ENCODE measurements around the gene RFX2. TPM values are rescaled to one million over a fixed set of nuclear protein-coding genes. Genes with fewer than 3 reads are reported as not detected.

RFX2 gene
- total RNA-seq, 1 experiment from 2014 or later: 4.6 TPM

DNA sequence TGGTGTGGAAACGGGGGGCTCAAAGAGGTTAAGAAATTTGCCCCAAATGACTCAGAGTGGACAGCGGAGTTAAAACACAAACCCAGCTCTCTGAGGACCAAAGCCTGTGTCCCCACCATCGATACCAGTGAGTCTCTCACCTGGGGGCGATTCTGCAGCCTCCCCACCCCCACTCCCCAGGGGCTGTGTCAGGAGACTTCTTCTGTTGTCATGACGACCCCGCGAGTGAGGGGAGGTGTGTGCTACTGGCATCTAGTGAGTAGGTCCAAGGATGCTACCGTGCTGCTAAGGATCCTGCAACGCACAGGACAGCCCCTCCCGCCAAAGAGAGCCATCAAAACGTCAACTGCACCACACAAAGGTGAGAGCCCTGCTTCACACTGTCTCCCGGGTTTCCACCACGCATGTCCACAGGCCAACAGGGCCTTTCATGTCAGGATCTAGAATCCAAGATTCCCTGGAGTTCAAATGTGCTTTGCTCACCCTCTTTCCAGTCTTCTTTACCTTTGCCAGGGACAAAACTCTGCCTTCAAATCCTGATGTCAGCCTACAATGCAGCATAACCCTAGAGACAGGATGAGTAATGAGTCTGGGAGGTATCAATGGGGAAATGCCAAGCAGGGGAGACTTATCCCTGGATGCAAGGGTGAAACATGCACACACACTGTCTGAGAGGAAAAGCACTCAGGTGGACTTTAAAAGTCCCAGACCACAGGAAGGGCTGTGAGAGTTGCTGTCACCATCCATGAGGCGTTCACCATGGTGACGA lies 136.2 kb downstream of the RFX2 start:
- CTCF ChIA-PET: interaction anchor here (1.0 kb wide), 1 partner anchor 14 kb away, joined by 3 read pairs; no protein-coding TSS in a partner anchor
- POLR2A ChIA-PET: no interaction called here
- 0 out of 2 replicates have a peak overlapping the region, but pooled peaks have one; percentile 57 for H3K27ac Mint-ChIP-seq
- no peaks in the 10 kb centered on the region for H3K9me3 Mint-ChIP-seq
- H3K27me3 Mint-ChIP-seq (ENCODE audit: low read depth): peaks cover 5% of the 10 kb centered on the region; the same call in 1 of the 2 replicates
- no peak for ATAC-seq
- TF ChIP-seq, protein P1, sequence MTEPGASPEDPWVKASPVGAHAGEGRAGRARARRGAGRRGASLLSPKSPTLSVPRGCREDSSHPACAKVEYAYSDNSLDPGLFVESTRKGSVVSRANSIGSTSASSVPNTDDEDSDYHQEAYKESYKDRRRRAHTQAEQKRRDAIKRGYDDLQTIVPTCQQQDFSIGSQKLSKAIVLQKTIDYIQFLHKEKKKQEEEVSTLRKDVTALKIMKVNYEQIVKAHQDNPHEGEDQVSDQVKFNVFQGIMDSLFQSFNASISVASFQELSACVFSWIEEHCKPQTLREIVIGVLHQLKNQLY (CRISPR knock-in tag; IDR thresholded peaks at IDR 0.05): no peak
- TF ChIP-seq, protein P2, sequence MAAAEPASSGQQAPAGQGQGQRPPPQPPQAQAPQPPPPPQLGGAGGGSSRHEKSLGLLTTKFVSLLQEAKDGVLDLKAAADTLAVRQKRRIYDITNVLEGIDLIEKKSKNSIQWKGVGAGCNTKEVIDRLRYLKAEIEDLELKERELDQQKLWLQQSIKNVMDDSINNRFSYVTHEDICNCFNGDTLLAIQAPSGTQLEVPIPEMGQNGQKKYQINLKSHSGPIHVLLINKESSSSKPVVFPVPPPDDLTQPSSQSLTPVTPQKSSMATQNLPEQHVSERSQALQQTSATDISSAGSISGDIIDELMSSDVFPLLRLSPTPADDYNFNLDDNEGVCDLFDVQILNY (CRISPR knock-in tag; IDR thresholded peaks at IDR 0.05): no peak
- TF ChIP-seq MXD4 (CRISPR knock-in tag; IDR thresholded peaks at IDR 0.05; ENCODE audit: borderline replicate concordance) (no peak), FOXJ3 (CRISPR knock-in tag; IDR thresholded peaks at IDR 0.05; ENCODE audit: borderline replicate concordance) (no peak)
- no peak for DNase-seq (ENCODE audit: low spot score)
- H3K4me1 Mint-ChIP-seq: peaks cover 31% of the 10 kb centered on the region
- H3K36me3 Mint-ChIP-seq: peaks cover 18% of the 10 kb centered on the region; the same call in 1 of the 2 replicates
- H3K4me3 Mint-ChIP-seq: no peak overlapping the region

DNA sequence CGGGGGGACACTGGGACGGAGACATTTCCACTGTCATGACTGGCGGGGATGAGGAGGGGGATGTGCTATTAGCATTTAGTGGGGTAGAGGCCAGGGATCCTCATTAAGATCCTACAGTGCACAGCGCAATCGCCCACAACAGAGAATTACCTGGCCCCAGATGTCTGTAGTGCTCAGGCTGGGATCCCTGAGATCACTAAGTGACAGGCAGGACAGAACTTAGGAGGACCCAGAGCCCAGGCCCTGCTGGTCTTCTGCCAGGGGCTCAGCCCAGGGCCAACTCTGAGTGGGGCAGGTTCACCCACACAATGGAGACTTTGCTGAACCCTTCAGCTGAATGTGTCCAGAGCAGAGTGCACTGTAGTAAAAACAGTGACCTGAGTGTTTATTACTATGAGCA lies 136.9 kb downstream of the RFX2 start:
- CTCF ChIA-PET: no interaction called here
- peaks cover 37% of the 10 kb centered on the region for H3K4me1 Mint-ChIP-seq
- H3K27ac Mint-ChIP-seq: no peak overlapping the region
- H3K9me3 Mint-ChIP-seq: no peaks in the 10 kb centered on the region
- TF ChIP-seq, protein P3, sequence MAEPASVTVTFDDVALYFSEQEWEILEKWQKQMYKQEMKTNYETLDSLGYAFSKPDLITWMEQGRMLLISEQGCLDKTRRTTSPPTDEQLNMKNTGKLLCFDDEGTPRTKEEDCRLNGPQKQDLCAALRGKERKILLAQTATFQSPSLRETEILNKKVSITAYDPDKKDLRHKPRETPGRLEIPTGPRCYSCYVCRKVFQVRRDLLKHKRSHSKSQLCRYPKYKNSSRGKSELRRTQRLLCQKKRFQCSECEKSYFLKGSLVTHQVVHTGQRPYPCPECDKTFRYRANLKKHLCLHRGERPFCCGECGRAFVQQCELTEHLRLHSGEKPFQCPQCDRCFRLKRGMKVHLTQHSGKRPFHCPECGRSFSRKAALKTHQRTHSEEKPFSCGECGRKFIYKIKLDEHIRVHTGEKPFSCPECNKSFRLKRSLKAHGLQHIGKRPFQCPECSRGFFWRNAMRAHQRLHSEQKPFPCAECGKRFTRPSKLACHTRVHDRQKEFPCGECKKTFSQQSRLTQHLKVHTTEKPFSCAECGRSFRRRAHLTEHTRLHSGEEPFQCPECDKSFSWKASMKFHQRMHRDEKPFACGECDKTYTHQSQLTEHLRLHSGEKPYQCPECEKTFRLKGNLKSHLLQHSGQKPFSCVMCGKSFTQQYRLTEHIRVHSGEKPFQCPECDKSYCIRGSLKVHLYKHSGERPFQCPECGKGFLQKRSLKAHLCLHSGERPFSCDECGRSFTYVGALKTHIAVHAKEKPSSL (CRISPR knock-in tag; conservative IDR thresholded peaks at IDR 0.05): no peak
- no peak for TF ChIP-seq SMAD3 (CRISPR knock-in tag; IDR thresholded peaks at IDR 0.05; ENCODE audit: borderline replicate concordance)
- TF ChIP-seq CREM (CRISPR knock-in tag; IDR thresholded peaks at IDR 0.05): no peak
- no peak for TF ChIP-seq ZNF416 (CRISPR knock-in tag; IDR thresholded peaks at IDR 0.05)
- TF ChIP-seq, protein P4, sequence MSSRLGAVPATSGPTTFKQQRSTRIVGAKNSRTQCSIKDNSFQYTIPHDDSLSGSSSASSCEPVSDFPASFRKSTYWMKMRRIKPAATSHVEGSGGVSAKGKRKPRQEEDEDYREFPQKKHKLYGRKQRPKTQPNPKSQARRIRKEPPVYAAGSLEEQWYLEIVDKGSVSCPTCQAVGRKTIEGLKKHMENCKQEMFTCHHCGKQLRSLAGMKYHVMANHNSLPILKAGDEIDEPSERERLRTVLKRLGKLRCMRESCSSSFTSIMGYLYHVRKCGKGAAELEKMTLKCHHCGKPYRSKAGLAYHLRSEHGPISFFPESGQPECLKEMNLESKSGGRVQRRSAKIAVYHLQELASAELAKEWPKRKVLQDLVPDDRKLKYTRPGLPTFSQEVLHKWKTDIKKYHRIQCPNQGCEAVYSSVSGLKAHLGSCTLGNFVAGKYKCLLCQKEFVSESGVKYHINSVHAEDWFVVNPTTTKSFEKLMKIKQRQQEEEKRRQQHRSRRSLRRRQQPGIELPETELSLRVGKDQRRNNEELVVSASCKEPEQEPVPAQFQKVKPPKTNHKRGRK (CRISPR knock-in tag; IDR thresholded peaks at IDR 0.05; ENCODE audit: borderline replicate concordance): no peak
- TF ChIP-seq, protein P5, sequence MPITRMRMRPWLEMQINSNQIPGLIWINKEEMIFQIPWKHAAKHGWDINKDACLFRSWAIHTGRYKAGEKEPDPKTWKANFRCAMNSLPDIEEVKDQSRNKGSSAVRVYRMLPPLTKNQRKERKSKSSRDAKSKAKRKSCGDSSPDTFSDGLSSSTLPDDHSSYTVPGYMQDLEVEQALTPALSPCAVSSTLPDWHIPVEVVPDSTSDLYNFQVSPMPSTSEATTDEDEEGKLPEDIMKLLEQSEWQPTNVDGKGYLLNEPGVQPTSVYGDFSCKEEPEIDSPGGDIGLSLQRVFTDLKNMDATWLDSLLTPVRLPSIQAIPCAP (CRISPR knock-in tag; IDR thresholded peaks at IDR 0.05): no peak
- TF ChIP-seq TCF7 (CRISPR knock-in tag; IDR thresholded peaks at IDR 0.05; ENCODE audit: low read depth): no peak
- TF ChIP-seq, protein P6, sequence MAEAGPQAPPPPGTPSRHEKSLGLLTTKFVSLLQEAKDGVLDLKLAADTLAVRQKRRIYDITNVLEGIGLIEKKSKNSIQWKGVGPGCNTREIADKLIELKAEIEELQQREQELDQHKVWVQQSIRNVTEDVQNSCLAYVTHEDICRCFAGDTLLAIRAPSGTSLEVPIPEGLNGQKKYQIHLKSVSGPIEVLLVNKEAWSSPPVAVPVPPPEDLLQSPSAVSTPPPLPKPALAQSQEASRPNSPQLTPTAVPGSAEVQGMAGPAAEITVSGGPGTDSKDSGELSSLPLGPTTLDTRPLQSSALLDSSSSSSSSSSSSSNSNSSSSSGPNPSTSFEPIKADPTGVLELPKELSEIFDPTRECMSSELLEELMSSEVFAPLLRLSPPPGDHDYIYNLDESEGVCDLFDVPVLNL (CRISPR knock-in tag; IDR thresholded peaks at IDR 0.05; ENCODE audit: borderline replicate concordance, low read depth): no peak
- TF ChIP-seq, protein P7, sequence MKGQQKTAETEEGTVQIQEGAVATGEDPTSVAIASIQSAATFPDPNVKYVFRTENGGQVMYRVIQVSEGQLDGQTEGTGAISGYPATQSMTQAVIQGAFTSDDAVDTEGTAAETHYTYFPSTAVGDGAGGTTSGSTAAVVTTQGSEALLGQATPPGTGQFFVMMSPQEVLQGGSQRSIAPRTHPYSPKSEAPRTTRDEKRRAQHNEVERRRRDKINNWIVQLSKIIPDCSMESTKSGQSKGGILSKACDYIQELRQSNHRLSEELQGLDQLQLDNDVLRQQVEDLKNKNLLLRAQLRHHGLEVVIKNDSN (CRISPR knock-in tag; IDR thresholded peaks at IDR 0.05): no peak
- TF ChIP-seq FOXJ3 (CRISPR knock-in tag; IDR thresholded peaks at IDR 0.05; ENCODE audit: borderline replicate concordance): no peak
- TF ChIP-seq RELA (CRISPR knock-in tag; IDR thresholded peaks at IDR 0.05; ENCODE audit: borderline replicate concordance): no peak
- TF ChIP-seq MYBL2 (CRISPR knock-in tag; IDR thresholded peaks at IDR 0.05): no peak
- TF ChIP-seq SOX15 (CRISPR knock-in tag; IDR thresholded peaks at IDR 0.05): no peak
- TF ChIP-seq, protein P8, sequence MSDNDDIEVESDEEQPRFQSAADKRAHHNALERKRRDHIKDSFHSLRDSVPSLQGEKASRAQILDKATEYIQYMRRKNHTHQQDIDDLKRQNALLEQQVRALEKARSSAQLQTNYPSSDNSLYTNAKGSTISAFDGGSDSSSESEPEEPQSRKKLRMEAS (CRISPR knock-in tag; IDR thresholded peaks at IDR 0.05): no peak
- TF ChIP-seq ZBTB21 (CRISPR knock-in tag; IDR thresholded peaks at IDR 0.05; ENCODE audit: borderline replicate concordance): no peak
- peaks cover 18% of the 10 kb centered on the region; the same call in 1 of the 2 replicates for H3K36me3 Mint-ChIP-seq
- H3K4me3 Mint-ChIP-seq: no peak overlapping the region
- POLR2A ChIA-PET: no interaction called here
- H3K27me3 Mint-ChIP-seq (ENCODE audit: low read depth): peaks cover 4% of the 10 kb centered on the region; the same call in 1 of the 2 replicates
- ATAC-seq: no peak
- DNase-seq (ENCODE audit: low spot score): no peak

Measured in WTC11 (cell line).